Measurements from ENCODE around the gene WWOX. TPM values are rescaled to one million over a fixed set of nuclear protein-coding genes. Genes with fewer than 3 reads are reported as not detected.

The WWOX gene
- total RNA-seq, 1 donor from 2014 or later: 12.6 TPM

GRCh38 chr16:78375055-78375679 is 275.7 kb downstream of the WWOX start:
- FAIRE-seq (no peak), DNase-seq (ENCODE audit: low read depth) (no peak)
- Histone ChIP-seq H3K36me3 (ENCODE audit: control insufficient read depth, insufficient read depth, low read length) (no peaks in the 10 kb centered on the region), H3K27me3 (ENCODE audit: control insufficient read depth, insufficient read depth, low read length) (no peaks in the 10 kb centered on the region), H3K4me3 (ENCODE audit: low read depth, low read length) (no peak overlapping the region)
- no peak for TF ChIP-seq CTCF (IDR thresholded peaks at IDR 0.05; ENCODE audit: insufficient read depth, low read length, severe bottlenecking)

- Histone ChIP-seq H3K36me3 (ENCODE audit: control insufficient read depth, insufficient read depth, low read length) (no peaks in the 10 kb centered on the region), H3K4me3 (ENCODE audit: low read depth, low read length) (no peak overlapping the region), H3K27me3 (ENCODE audit: control insufficient read depth, insufficient read depth, low read length) (no peaks in the 10 kb centered on the region)
- no peak for TF ChIP-seq CTCF (IDR thresholded peaks at IDR 0.05; ENCODE audit: insufficient read depth, low read length, severe bottlenecking)
- no peak for DNase-seq (ENCODE audit: low read depth)
- FAIRE-seq: no peak
These were observed 277.0 kb downstream of the WWOX start for GRCh38 chr16:78376452-78376851.

- no peaks in the 10 kb centered on the region for H3K27me3 ChIP-seq (ENCODE audit: control insufficient read depth, insufficient read depth, low read length)
- no peak for TF ChIP-seq CTCF (IDR thresholded peaks at IDR 0.05; ENCODE audit: insufficient read depth, low read length, severe bottlenecking)
- DNase-seq (ENCODE audit: low read depth) (no peak), FAIRE-seq (no peak)
- H3K4me3 ChIP-seq (ENCODE audit: low read depth, low read length): no peak overlapping the region
- H3K36me3 ChIP-seq (ENCODE audit: control insufficient read depth, insufficient read depth, low read length): no peaks in the 10 kb centered on the region
These were observed 277.9 kb downstream of the WWOX start for GRCh38 chr16:78377312-78377711.

GRCh38 chr16:78381060-78381459 is 281.6 kb downstream of the WWOX start:
- no peaks in the 10 kb centered on the region for H3K27me3 ChIP-seq (ENCODE audit: control insufficient read depth, insufficient read depth, low read length)
- H3K36me3 ChIP-seq (ENCODE audit: control insufficient read depth, insufficient read depth, low read length): no peaks in the 10 kb centered on the region
- no peak overlapping the region for H3K4me3 ChIP-seq (ENCODE audit: low read depth, low read length)
- FAIRE-seq (no peak), DNase-seq (ENCODE audit: low read depth) (no peak)
- TF ChIP-seq CTCF (IDR thresholded peaks at IDR 0.05; ENCODE audit: insufficient read depth, low read length, severe bottlenecking): no peak

- TF ChIP-seq CTCF (IDR thresholded peaks at IDR 0.05; ENCODE audit: insufficient read depth, low read length, severe bottlenecking): no peak
- FAIRE-seq: no peak
- H3K36me3 ChIP-seq (ENCODE audit: control insufficient read depth, insufficient read depth, low read length): no peaks in the 10 kb centered on the region
- H3K4me3 ChIP-seq (ENCODE audit: low read depth, low read length): no peak overlapping the region
- H3K27me3 ChIP-seq (ENCODE audit: control insufficient read depth, insufficient read depth, low read length): no peaks in the 10 kb centered on the region
- DNase-seq (ENCODE audit: low read depth): no peak
These were observed 283.7 kb downstream of the WWOX start for GRCh38 chr16:78383118-78383517.

Measured in bronchial epithelial cell (primary cell).